ENCODE measurements around the gene DSP. TPM values are rescaled to one million over a fixed set of nuclear protein-coding genes. Genes with fewer than 3 reads are reported as not detected.

The DSP gene
- total and polyA plus RNA-seq, 8 donors: 12.0 to 125 (median 80.6) TPM

- Histone ChIP-seq H3K36me3 (no peaks in the 10 kb centered on the region), H3K27me3 (no peaks in the 10 kb centered on the region), H3K27ac (no peak overlapping the region), H3K4me3 (no peak overlapping the region), H3K9me3 (no peaks in the 10 kb centered on the region), H3K4me1 (no peaks in the 10 kb centered on the region)
- intact Hi-C loops (cut with DNase I; ENCODE audit: low total_unique reads): no loop called here
- 63 to 83% (median 69%) methylated on average over 2 of the region's 2 CpGs for WGBS, 5 donors
- TF ChIP-seq POLR2A (IDR thresholded peaks at IDR 0.05) (no peak), POLR2AphosphoS5 (IDR thresholded peaks at IDR 0.05) (no peak), EP300 (IDR thresholded peaks at IDR 0.05) (no peak), CTCF (IDR thresholded peaks at IDR 0.05) (no peak)
- DNase-seq: no peak
Measured at GRCh38 chr6:7512320-7512719, 29.2 kb upstream of the DSP start.

- WGBS, 5 donors: 74 to 83% (median 76%) methylated on average over 5 of the region's 5 CpGs
- no peaks in the 10 kb centered on the region for H3K27me3 ChIP-seq
- no peak overlapping the region for H3K4me3 ChIP-seq
- no peaks in the 10 kb centered on the region for H3K9me3 ChIP-seq
- no peak for TF ChIP-seq EP300 (IDR thresholded peaks at IDR 0.05)
- no peak for TF ChIP-seq POLR2A (IDR thresholded peaks at IDR 0.05)
- TF ChIP-seq POLR2AphosphoS5 (IDR thresholded peaks at IDR 0.05): no peak
- no peak for TF ChIP-seq CTCF (IDR thresholded peaks at IDR 0.05)
- H3K4me1 ChIP-seq: no peaks in the 10 kb centered on the region
- peak in 1 of 2 donors; percentile 14 for DNase-seq
- intact Hi-C loops (cut with DNase I; ENCODE audit: low total_unique reads): no loop called here
- H3K27ac ChIP-seq: no peak overlapping the region
- no peaks in the 10 kb centered on the region for H3K36me3 ChIP-seq
Measured at GRCh38 chr6:7513529-7513928, 27.9 kb upstream of the DSP start.

GRCh38 chr6:7515363-7515762 lies 26.1 kb upstream of the DSP start:
- Histone ChIP-seq H3K27ac (no peak overlapping the region), H3K36me3 (no peaks in the 10 kb centered on the region), H3K27me3 (no peaks in the 10 kb centered on the region), H3K9me3 (no peaks in the 10 kb centered on the region), H3K4me1 (no peaks in the 10 kb centered on the region), H3K4me3 (no peak overlapping the region)
- TF ChIP-seq POLR2A (IDR thresholded peaks at IDR 0.05) (no peak), CTCF (IDR thresholded peaks at IDR 0.05) (no peak), POLR2AphosphoS5 (IDR thresholded peaks at IDR 0.05) (no peak), EP300 (IDR thresholded peaks at IDR 0.05) (no peak)
- intact Hi-C loops (cut with DNase I; ENCODE audit: low total_unique reads): no loop called here
- no peak for DNase-seq
- 56 to 97% (median 93%) methylated on average over 2 of the region's 2 CpGs for WGBS, 5 donors

- no peak overlapping the region for H3K27ac ChIP-seq
- H3K36me3 ChIP-seq: no peaks in the 10 kb centered on the region
- TF ChIP-seq EP300 (IDR thresholded peaks at IDR 0.05): no peak
- no peak for TF ChIP-seq POLR2A (IDR thresholded peaks at IDR 0.05)
- TF ChIP-seq POLR2AphosphoS5 (IDR thresholded peaks at IDR 0.05): no peak
- TF ChIP-seq CTCF (IDR thresholded peaks at IDR 0.05): no peak
- no peak for DNase-seq
- no peaks in the 10 kb centered on the region for H3K4me1 ChIP-seq
- 82 to 92% (median 87%) methylated on average over 6 to 8 of the region's 8 CpGs for WGBS, 5 donors
- no peak overlapping the region for H3K4me3 ChIP-seq
- intact Hi-C loops (cut with DNase I; ENCODE audit: low total_unique reads): no loop called here
- no peaks in the 10 kb centered on the region for H3K9me3 ChIP-seq
- H3K27me3 ChIP-seq: no peaks in the 10 kb centered on the region
Measured at GRCh38 chr6:7518877-7519276, 22.6 kb upstream of the DSP start.

All from stomach (tissue), 9 donors.